Activated naive CD4-positive, alpha-beta T cell treated with anti-CD3 and anti-CD28 coated beads, Interleukin-2, amount 50 U/mL, for 24 hours (primary cell): Measurements from ENCODE around the gene GLT8D2.

Experiments
- H3K27ac Mint-ChIP-seq: one replicate; pipeline ENCODE4 v1.8.0; 2021; ENCODE audit warnings: mild to moderate bottlenecking, mixed read lengths
- H3K27me3 Mint-ChIP-seq: one replicate; pipeline ENCODE4 v1.8.0; 2021; ENCODE audit warnings: mixed read lengths
- H3K36me3 Mint-ChIP-seq: one replicate; pipeline ENCODE4 v1.8.0; 2021; ENCODE audit warnings: mixed read lengths
- H3K4me1 Mint-ChIP-seq: one replicate; pipeline ENCODE4 v1.8.0; 2021; ENCODE audit warnings: mixed read lengths
- H3K4me3 Mint-ChIP-seq: one replicate; pipeline ENCODE4 v1.8.0; 2021; ENCODE audit warnings: mild to moderate bottlenecking, mixed read lengths
- H3K9me3 Mint-ChIP-seq: one replicate; pipeline ENCODE4 v1.8.0; 2021; ENCODE audit warnings: mixed read lengths

Gene GLT8D2

GRCh38 chr12:103996595-103996994 lies 53.4 kb downstream of the GLT8D2 start:
- H3K27me3 Mint-ChIP-seq, result peaks cover 6% of the 10 kb centered on the region
- H3K36me3 Mint-ChIP-seq, result no peaks in the 10 kb centered on the region
- H3K27ac Mint-ChIP-seq, result no peak overlapping the region
- H3K9me3 Mint-ChIP-seq, result no peaks in the 10 kb centered on the region
- H3K4me1 Mint-ChIP-seq, result no peaks in the 10 kb centered on the region
- no peak overlapping the region for H3K4me3 Mint-ChIP-seq

GRCh38 chr12:103994235-103994634 lies 55.8 kb downstream of the GLT8D2 start:
- Mint-ChIP-seq H3K4me3 (no peak overlapping the region), H3K36me3 (no peaks in the 10 kb centered on the region), H3K27ac (no peak overlapping the region), H3K4me1 (no peaks in the 10 kb centered on the region), H3K27me3 (peaks cover 2% of the 10 kb centered on the region), H3K9me3 (no peaks in the 10 kb centered on the region)

- Mint-ChIP-seq H3K36me3 (no peaks in the 10 kb centered on the region), H3K4me3 (no peak overlapping the region), H3K27ac (no peak overlapping the region), H3K9me3 (no peaks in the 10 kb centered on the region), H3K27me3 (no peaks in the 10 kb centered on the region), H3K4me1 (no peaks in the 10 kb centered on the region)
These were observed 63.2 kb downstream of the GLT8D2 start for GRCh38 chr12:103986829-103987228.

- Mint-ChIP-seq H3K27ac (no peak overlapping the region), H3K9me3 (no peaks in the 10 kb centered on the region)
These were observed 71.5 kb downstream of the GLT8D2 start for GRCh38 chr12:103978384-103978982.

GRCh38 chr12:103975368-103975767 lies 74.6 kb downstream of the GLT8D2 start:
- H3K4me1 Mint-ChIP-seq, result peaks cover 48% of the 10 kb centered on the region
- H3K9me3 Mint-ChIP-seq, result no peaks in the 10 kb centered on the region
- H3K27ac Mint-ChIP-seq, result no peak overlapping the region
- H3K36me3 Mint-ChIP-seq, result peaks cover 7% of the 10 kb centered on the region
- H3K27me3 Mint-ChIP-seq, result no peaks in the 10 kb centered on the region
- H3K4me3 Mint-ChIP-seq, result no peak overlapping the region

More at GRCh38 chr12:103978384-103978982, 71.5 kb downstream of the GLT8D2 start:
- Mint-ChIP-seq H3K4me1 (peaks cover 29% of the 10 kb centered on the region), H3K27me3 (no peaks in the 10 kb centered on the region), H3K36me3 (peaks cover 7% of the 10 kb centered on the region), H3K4me3 (no peak overlapping the region)

- Mint-ChIP-seq H3K9me3 (no peaks in the 10 kb centered on the region), H3K4me3 (no peak overlapping the region), H3K27me3 (no peaks in the 10 kb centered on the region), H3K4me1 (peaks cover 63% of the 10 kb centered on the region), H3K27ac (peak overlapping the region; percentile 59), H3K36me3 (peaks cover 7% of the 10 kb centered on the region)
These were observed 76.1 kb downstream of the GLT8D2 start for GRCh38 chr12:103973909-103974308.

GRCh38 chr12:103969391-103969790 lies 80.6 kb downstream of the GLT8D2 start:
- Mint-ChIP-seq H3K36me3 (peaks cover 8% of the 10 kb centered on the region), H3K27ac (peak overlapping the region; percentile 23), H3K27me3 (no peaks in the 10 kb centered on the region), H3K4me3 (peak overlapping the region; percentile 54), H3K9me3 (no peaks in the 10 kb centered on the region), H3K4me1 (peaks cover 74% of the 10 kb centered on the region)

GRCh38 chr12:103966736-103967135 lies 83.3 kb downstream of the GLT8D2 start:
- Mint-ChIP-seq H3K4me1 (peaks cover 68% of the 10 kb centered on the region), H3K9me3 (no peaks in the 10 kb centered on the region), H3K4me3 (peak overlapping the region; percentile 94), H3K27ac (peak overlapping the region; percentile 99), H3K36me3 (peaks cover 8% of the 10 kb centered on the region), H3K27me3 (no peaks in the 10 kb centered on the region)

GRCh38 chr12:103965590-103966504 lies 84.1 kb downstream of the GLT8D2 start, which contains the start of gene TDG:
TDG (plus strand) TSS chr12:103965872; CDS start chr12:103966038, 166 bp downstream.
- Mint-ChIP-seq H3K27ac (peak within 1 kb of the TSS; percentile 99), H3K9me3 (no peaks in the 10 kb centered on the region), H3K27me3 (no peaks in the 10 kb centered on the region), H3K36me3 (peaks cover 6% of the 10 kb centered on the region), H3K4me3 (peak within 1 kb of the TSS; percentile 94), H3K4me1 (peaks cover 60% of the 10 kb centered on the region)

GRCh38 chr12:103965255-103965589 lies 84.8 kb downstream of the GLT8D2 start:
- Mint-ChIP-seq H3K27ac (peak overlapping the region; percentile 99), H3K27me3 (no peaks in the 10 kb centered on the region), H3K9me3 (no peaks in the 10 kb centered on the region), H3K4me1 (peaks cover 55% of the 10 kb centered on the region), H3K4me3 (peak overlapping the region; percentile 94), H3K36me3 (peaks cover 6% of the 10 kb centered on the region)

GRCh38 chr12:103964805-103965204 lies 85.2 kb downstream of the GLT8D2 start:
- Mint-ChIP-seq H3K36me3 (peaks cover 6% of the 10 kb centered on the region), H3K4me3 (peak overlapping the region; percentile 94), H3K27ac (peak overlapping the region; percentile 99), H3K9me3 (no peaks in the 10 kb centered on the region), H3K27me3 (no peaks in the 10 kb centered on the region), H3K4me1 (peaks cover 51% of the 10 kb centered on the region)

GRCh38 chr12:103962493-103962892 lies 87.5 kb downstream of the GLT8D2 start:
- no peaks in the 10 kb centered on the region for H3K9me3 Mint-ChIP-seq
- H3K27ac Mint-ChIP-seq, result no peak overlapping the region
- peaks cover 3% of the 10 kb centered on the region for H3K36me3 Mint-ChIP-seq
- H3K4me3 Mint-ChIP-seq, result no peak overlapping the region
- peaks cover 29% of the 10 kb centered on the region for H3K4me1 Mint-ChIP-seq
- H3K27me3 Mint-ChIP-seq, result no peaks in the 10 kb centered on the region

- H3K27ac Mint-ChIP-seq, result no peak overlapping the region
- H3K27me3 Mint-ChIP-seq, result no peaks in the 10 kb centered on the region
- peaks cover 2% of the 10 kb centered on the region for H3K36me3 Mint-ChIP-seq
- no peak overlapping the region for H3K4me3 Mint-ChIP-seq
- no peaks in the 10 kb centered on the region for H3K9me3 Mint-ChIP-seq
- H3K4me1 Mint-ChIP-seq, result peaks cover 26% of the 10 kb centered on the region
These were observed 89.3 kb downstream of the GLT8D2 start for GRCh38 chr12:103960616-103961227.

GRCh38 chr12:103958621-103959020 lies 91.4 kb downstream of the GLT8D2 start:
- Mint-ChIP-seq H3K27ac (no peak overlapping the region), H3K9me3 (no peaks in the 10 kb centered on the region), H3K27me3 (no peaks in the 10 kb centered on the region), H3K36me3 (peaks cover 7% of the 10 kb centered on the region), H3K4me1 (peaks cover 34% of the 10 kb centered on the region), H3K4me3 (peak overlapping the region; percentile 30)

- peaks cover 7% of the 10 kb centered on the region for H3K36me3 Mint-ChIP-seq
- peaks cover 34% of the 10 kb centered on the region for H3K4me1 Mint-ChIP-seq
- no peaks in the 10 kb centered on the region for H3K27me3 Mint-ChIP-seq
These were observed 92.1 kb downstream of the GLT8D2 start for GRCh38 chr12:103957865-103958388.

More at GRCh38 chr12:103957865-103958388, 92.1 kb downstream of the GLT8D2 start:
- Mint-ChIP-seq H3K27ac (peak overlapping the region; percentile 98), H3K4me3 (peak overlapping the region; percentile 99), H3K9me3 (no peaks in the 10 kb centered on the region)
